ENCODE results near the gene KRTAP20-2. TPM values are rescaled to one million over a fixed set of nuclear protein-coding genes. Genes with fewer than 3 reads are reported as not detected.

KRTAP20-2 gene
- polyA plus RNA-seq, 1 donor from 2014 or later: not detected

- Histone ChIP-seq H3K79me2 (replicated peaks; ENCODE audit: insufficient read depth, low read length) (no peaks in the 10 kb centered on the region), H4K20me1 (ENCODE audit: insufficient read depth) (no peaks in the 10 kb centered on the region), H3K4me3 (ENCODE audit: low read length) (no peak overlapping the region), H3K4me2 (ENCODE audit: low read length) (no peak overlapping the region), H3K9me2 (ENCODE audit: insufficient read depth, low read length) (no peaks in the 10 kb centered on the region), H2AFZ (ENCODE audit: low read depth, low read length) (no peak overlapping the region), H3K9me3 (ENCODE audit: low read length) (peaks cover 6% of the 10 kb centered on the region), H3F3A (ENCODE audit: insufficient read depth, low read length, poor library complexity, severe bottlenecking) (no peaks in the 10 kb centered on the region), H3K36me3 (ENCODE audit: insufficient read depth, low read length) (no peaks in the 10 kb centered on the region), H3K9ac (ENCODE audit: low read length) (no peak overlapping the region), H3K27me3 (ENCODE audit: insufficient read depth, low read depth, low read length) (no peaks in the 10 kb centered on the region), H3K27ac (ENCODE audit: low read length) (no peak overlapping the region)
- TF ChIP-seq, protein P1, sequence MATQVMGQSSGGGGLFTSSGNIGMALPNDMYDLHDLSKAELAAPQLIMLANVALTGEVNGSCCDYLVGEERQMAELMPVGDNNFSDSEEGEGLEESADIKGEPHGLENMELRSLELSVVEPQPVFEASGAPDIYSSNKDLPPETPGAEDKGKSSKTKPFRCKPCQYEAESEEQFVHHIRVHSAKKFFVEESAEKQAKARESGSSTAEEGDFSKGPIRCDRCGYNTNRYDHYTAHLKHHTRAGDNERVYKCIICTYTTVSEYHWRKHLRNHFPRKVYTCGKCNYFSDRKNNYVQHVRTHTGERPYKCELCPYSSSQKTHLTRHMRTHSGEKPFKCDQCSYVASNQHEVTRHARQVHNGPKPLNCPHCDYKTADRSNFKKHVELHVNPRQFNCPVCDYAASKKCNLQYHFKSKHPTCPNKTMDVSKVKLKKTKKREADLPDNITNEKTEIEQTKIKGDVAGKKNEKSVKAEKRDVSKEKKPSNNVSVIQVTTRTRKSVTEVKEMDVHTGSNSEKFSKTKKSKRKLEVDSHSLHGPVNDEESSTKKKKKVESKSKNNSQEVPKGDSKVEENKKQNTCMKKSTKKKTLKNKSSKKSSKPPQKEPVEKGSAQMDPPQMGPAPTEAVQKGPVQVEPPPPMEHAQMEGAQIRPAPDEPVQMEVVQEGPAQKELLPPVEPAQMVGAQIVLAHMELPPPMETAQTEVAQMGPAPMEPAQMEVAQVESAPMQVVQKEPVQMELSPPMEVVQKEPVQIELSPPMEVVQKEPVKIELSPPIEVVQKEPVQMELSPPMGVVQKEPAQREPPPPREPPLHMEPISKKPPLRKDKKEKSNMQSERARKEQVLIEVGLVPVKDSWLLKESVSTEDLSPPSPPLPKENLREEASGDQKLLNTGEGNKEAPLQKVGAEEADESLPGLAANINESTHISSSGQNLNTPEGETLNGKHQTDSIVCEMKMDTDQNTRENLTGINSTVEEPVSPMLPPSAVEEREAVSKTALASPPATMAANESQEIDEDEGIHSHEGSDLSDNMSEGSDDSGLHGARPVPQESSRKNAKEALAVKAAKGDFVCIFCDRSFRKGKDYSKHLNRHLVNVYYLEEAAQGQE (IDR thresholded peaks at IDR 0.05; ENCODE audit: borderline replicate concordance): no peak
- TF ChIP-seq CTCF (IDR thresholded peaks at IDR 0.05; ENCODE audit: poor library complexity, severe bottlenecking): no peak
- no peak for TF ChIP-seq RAD21 (conservative IDR thresholded peaks at IDR 0.05)
Measured at GRCh38 chr21:30628109-30628508, 6.9 kb upstream of the KRTAP20-2 start.

DNA sequence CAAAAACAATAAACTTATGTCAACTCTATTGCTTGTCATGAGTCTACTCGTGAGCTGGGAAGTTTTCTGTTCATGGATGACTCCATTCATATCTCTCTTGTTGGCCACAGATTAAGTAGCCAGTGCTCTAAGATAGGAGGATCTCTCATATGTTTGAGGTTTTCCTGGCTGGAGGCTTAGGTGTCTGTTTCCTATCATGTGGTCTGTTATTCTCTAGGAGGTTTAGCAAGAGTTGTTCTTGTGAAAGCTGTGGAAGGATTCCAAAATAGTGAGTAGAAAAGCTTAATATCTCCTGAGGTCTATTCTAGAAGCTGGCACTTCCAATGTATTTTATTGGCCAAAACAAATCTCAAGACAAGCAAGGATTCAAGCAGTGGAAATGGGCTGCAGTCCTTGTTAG, 5.8 kb upstream of the KRTAP20-2 start:
- H2AFZ ChIP-seq (ENCODE audit: low read depth, low read length): no peak overlapping the region
- no peaks in the 10 kb centered on the region for H3K36me3 ChIP-seq (ENCODE audit: insufficient read depth, low read length)
- H3K4me3 ChIP-seq (ENCODE audit: low read length): no peak overlapping the region
- no peak for TF ChIP-seq EZH2 (IDR thresholded peaks at IDR 0.05; ENCODE audit: borderline replicate concordance, insufficient read depth, low read length, poor library complexity, severe bottlenecking)
- no peak for TF ChIP-seq MXI1 (conservative IDR thresholded peaks at IDR 0.05; ENCODE audit: poor library complexity, severe bottlenecking)
- no peak for TF ChIP-seq POLR2AphosphoS5 (IDR thresholded peaks at IDR 0.05)
- no peak for TF ChIP-seq RAD21 (conservative IDR thresholded peaks at IDR 0.05)
- TF ChIP-seq, protein P1 (IDR thresholded peaks at IDR 0.05; ENCODE audit: borderline replicate concordance): no peak
- TF ChIP-seq TAF1 (IDR thresholded peaks at IDR 0.05; ENCODE audit: low read depth): no peak
- no peak for TF ChIP-seq CTCF (IDR thresholded peaks at IDR 0.05; ENCODE audit: poor library complexity, severe bottlenecking)
- TF ChIP-seq EP300 (conservative IDR thresholded peaks at IDR 0.05; ENCODE audit: poor library complexity, severe bottlenecking): no peak
- TF ChIP-seq SMC3 (conservative IDR thresholded peaks at IDR 0.05; ENCODE audit: poor library complexity): no peak
- no peaks in the 10 kb centered on the region for H4K20me1 ChIP-seq (ENCODE audit: insufficient read depth)
- H3K9ac ChIP-seq (ENCODE audit: low read length): no peak overlapping the region
- H3K4me2 ChIP-seq (ENCODE audit: low read length): no peak overlapping the region
- H3K9me3 ChIP-seq (ENCODE audit: low read length): peaks cover 6% of the 10 kb centered on the region
- H3K27me3 ChIP-seq (ENCODE audit: insufficient read depth, low read depth, low read length): no peaks in the 10 kb centered on the region
- no peak overlapping the region for H3K27ac ChIP-seq (ENCODE audit: low read length)
- no peaks in the 10 kb centered on the region for H3F3A ChIP-seq (ENCODE audit: insufficient read depth, low read length, poor library complexity, severe bottlenecking)
- H3K9me2 ChIP-seq (ENCODE audit: insufficient read depth, low read length): no peaks in the 10 kb centered on the region
- H3K79me2 ChIP-seq (replicated peaks; ENCODE audit: insufficient read depth, low read length): no peaks in the 10 kb centered on the region
